Measurements from ENCODE around the gene SLC28A3. TPM values are rescaled to one million over a fixed set of nuclear protein-coding genes. Genes with fewer than 3 reads are reported as not detected.

The SLC28A3 gene
- total RNA-seq, 1 experiment from 2014 or later: not detected

DNA sequence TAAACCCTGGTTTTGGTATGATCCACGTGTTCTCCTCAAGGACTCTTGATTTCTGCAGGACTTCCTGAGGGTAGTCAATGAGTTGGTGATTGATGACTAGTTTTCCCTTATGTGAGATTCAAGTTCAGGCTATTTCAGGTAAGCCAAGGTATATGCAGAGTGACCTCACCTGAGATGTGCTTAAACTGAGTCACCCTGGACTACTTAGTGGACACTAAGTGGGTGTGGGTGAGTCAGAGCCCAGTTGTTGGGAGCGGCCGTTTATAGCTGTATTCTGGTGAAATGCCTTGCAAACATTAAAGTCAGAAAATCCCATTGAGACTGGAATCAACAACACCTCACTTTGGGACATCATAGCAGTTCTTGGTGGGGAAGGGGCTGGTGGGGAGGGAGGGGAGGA lies 62.9 kb downstream of the SLC28A3 start:
- H3K27me3 ChIP-seq (replicated peaks; ENCODE audit: insufficient read depth, low read depth, low read length, poor library complexity): peaks cover 19% of the 10 kb centered on the region
- no peak for DNase-seq (ENCODE audit: low spot score)
- POLR2A ChIA-PET (ENCODE audit: low non-redundant PET): no interaction called here
- CTCF ChIA-PET: no interaction called here
- TF ChIP-seq EZH2 (IDR thresholded peaks at IDR 0.05; ENCODE audit: borderline replicate concordance, low read depth, low read length, poor library complexity, severe bottlenecking): no peak
- TF ChIP-seq, protein P1, sequence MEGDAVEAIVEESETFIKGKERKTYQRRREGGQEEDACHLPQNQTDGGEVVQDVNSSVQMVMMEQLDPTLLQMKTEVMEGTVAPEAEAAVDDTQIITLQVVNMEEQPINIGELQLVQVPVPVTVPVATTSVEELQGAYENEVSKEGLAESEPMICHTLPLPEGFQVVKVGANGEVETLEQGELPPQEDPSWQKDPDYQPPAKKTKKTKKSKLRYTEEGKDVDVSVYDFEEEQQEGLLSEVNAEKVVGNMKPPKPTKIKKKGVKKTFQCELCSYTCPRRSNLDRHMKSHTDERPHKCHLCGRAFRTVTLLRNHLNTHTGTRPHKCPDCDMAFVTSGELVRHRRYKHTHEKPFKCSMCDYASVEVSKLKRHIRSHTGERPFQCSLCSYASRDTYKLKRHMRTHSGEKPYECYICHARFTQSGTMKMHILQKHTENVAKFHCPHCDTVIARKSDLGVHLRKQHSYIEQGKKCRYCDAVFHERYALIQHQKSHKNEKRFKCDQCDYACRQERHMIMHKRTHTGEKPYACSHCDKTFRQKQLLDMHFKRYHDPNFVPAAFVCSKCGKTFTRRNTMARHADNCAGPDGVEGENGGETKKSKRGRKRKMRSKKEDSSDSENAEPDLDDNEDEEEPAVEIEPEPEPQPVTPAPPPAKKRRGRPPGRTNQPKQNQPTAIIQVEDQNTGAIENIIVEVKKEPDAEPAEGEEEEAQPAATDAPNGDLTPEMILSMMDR (conservative IDR thresholded peaks at IDR 0.05; ENCODE audit: low read depth, low read length): no peak
- no peak overlapping the region for H3K27ac ChIP-seq (ENCODE audit: low read depth, low read length, poor library complexity, severe bottlenecking)
- H3K4me1 ChIP-seq (ENCODE audit: insufficient read depth, low read length, poor library complexity, severe bottlenecking): no peaks in the 10 kb centered on the region
- BruUV-seq (replicated peaks): no TSS peak
- H3K4me3 ChIP-seq (ENCODE audit: low read depth, low read length, poor library complexity, severe bottlenecking): no peak overlapping the region
- no peaks in the 10 kb centered on the region for H3K9me3 ChIP-seq (ENCODE audit: low read depth, low read length, poor library complexity, severe bottlenecking)
- H3K36me3 ChIP-seq (ENCODE audit: insufficient read depth, low read length, poor library complexity, severe bottlenecking): no peaks in the 10 kb centered on the region
- intact Hi-C loops (cut with micrococcal nuclease; ENCODE audit: unreplicated experiment): no loop called here

DNA sequence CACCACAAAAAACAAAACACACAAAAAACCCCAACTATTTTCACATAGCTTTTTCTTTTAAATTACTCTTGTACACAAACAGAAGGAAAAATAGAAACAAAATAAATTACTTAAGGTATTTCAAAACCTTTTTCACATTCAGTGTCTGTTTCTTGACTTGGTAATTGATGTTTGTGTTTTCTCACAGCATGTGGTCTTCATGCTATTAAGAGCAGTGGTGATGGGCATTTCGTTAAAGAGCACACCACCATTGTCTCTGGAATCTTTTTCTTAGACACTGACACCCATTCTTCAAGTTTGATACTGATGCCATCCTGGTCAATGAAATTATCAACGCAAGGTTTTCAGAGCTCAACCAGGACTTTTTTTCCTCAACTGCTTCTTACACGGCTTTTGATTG lies 63.8 kb downstream of the SLC28A3 start:
- intact Hi-C loops (cut with micrococcal nuclease; ENCODE audit: unreplicated experiment): no loop called here
- DNase-seq (ENCODE audit: low spot score): no peak
- no peak overlapping the region for H3K4me3 ChIP-seq (ENCODE audit: low read depth, low read length, poor library complexity, severe bottlenecking)
- H3K36me3 ChIP-seq (ENCODE audit: insufficient read depth, low read length, poor library complexity, severe bottlenecking): no peaks in the 10 kb centered on the region
- TF ChIP-seq, protein P1 (conservative IDR thresholded peaks at IDR 0.05; ENCODE audit: low read depth, low read length): no peak
- no peak for TF ChIP-seq EZH2 (IDR thresholded peaks at IDR 0.05; ENCODE audit: borderline replicate concordance, low read depth, low read length, poor library complexity, severe bottlenecking)
- H3K27ac ChIP-seq (ENCODE audit: low read depth, low read length, poor library complexity, severe bottlenecking): no peak overlapping the region
- no peaks in the 10 kb centered on the region for H3K9me3 ChIP-seq (ENCODE audit: low read depth, low read length, poor library complexity, severe bottlenecking)
- no peaks in the 10 kb centered on the region for H3K4me1 ChIP-seq (ENCODE audit: insufficient read depth, low read length, poor library complexity, severe bottlenecking)
- CTCF ChIA-PET: no interaction called here
- no TSS peak for BruUV-seq (replicated peaks)
- H3K27me3 ChIP-seq (replicated peaks; ENCODE audit: insufficient read depth, low read depth, low read length, poor library complexity): peaks cover 19% of the 10 kb centered on the region
- POLR2A ChIA-PET (ENCODE audit: low non-redundant PET): no interaction called here

DNA sequence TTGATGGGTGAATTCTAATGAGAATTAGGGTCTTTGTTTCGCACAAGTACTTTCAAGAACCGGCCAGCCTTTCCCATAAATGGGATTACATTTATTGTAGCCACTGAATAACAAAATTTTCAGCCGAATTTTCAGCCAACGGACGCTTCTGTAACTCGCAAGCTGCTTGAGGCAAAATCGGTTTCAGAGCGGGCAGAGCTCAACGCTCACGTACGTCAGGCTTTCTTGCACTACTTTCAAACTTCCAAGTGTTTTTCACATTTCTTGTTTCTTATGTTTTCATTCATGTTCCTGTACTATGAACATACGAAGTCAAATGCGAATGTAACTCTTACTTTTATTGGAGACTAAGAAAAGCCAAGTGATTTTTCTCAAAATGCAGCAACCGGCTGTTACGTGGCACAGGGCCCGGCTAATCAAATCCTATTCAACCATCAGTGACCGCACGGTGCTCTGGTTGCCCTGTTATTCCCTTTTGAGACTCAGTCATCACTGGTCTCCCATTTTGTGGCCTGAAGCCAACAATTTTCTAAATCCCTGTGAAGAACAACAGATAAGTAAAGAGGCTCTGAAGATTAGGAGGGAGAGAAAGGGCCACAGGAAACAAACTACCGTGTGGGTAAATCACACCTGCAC lies 68.5 kb downstream of the SLC28A3 start:
- BruUV-seq (replicated peaks): no TSS peak
- intact Hi-C loops (cut with micrococcal nuclease; ENCODE audit: unreplicated experiment): no loop called here
- POLR2A ChIA-PET (ENCODE audit: low non-redundant PET): no interaction called here

More for the DNA sequence above, 68.5 kb downstream of the SLC28A3 start:
- Histone ChIP-seq H3K27me3 (replicated peaks; ENCODE audit: insufficient read depth, low read depth, low read length, poor library complexity) (peaks cover 16% of the 10 kb centered on the region), H3K9me3 (ENCODE audit: low read depth, low read length, poor library complexity, severe bottlenecking) (no peaks in the 10 kb centered on the region), H3K4me1 (ENCODE audit: insufficient read depth, low read length, poor library complexity, severe bottlenecking) (no peaks in the 10 kb centered on the region), H3K4me3 (ENCODE audit: low read depth, low read length, poor library complexity, severe bottlenecking) (no peak overlapping the region), H3K27ac (ENCODE audit: low read depth, low read length, poor library complexity, severe bottlenecking) (no peak overlapping the region), H3K36me3 (ENCODE audit: insufficient read depth, low read length, poor library complexity, severe bottlenecking) (no peaks in the 10 kb centered on the region)
- CTCF ChIA-PET: interaction anchor here (0.7 kb wide), 1 partner anchor 351 kb away, joined by 3 read pairs; the partner anchor contains the start of gene KIF27
- no peak for DNase-seq (ENCODE audit: low spot score)
- no peak for TF ChIP-seq EZH2 (IDR thresholded peaks at IDR 0.05; ENCODE audit: borderline replicate concordance, low read depth, low read length, poor library complexity, severe bottlenecking)
- TF ChIP-seq, protein P1 (conservative IDR thresholded peaks at IDR 0.05; ENCODE audit: low read depth, low read length): no peak
